ENCODE data around the gene MAP2K5. TPM values are rescaled to one million over a fixed set of nuclear protein-coding genes. Genes with fewer than 3 reads are reported as not detected.
A peak's percentile ranks its signal among the peaks of the same experiment; 100 is the strongest.

The MAP2K5 gene
- total RNA-seq, 1 donor from 2014 or later = 30.7 TPM

DNA sequence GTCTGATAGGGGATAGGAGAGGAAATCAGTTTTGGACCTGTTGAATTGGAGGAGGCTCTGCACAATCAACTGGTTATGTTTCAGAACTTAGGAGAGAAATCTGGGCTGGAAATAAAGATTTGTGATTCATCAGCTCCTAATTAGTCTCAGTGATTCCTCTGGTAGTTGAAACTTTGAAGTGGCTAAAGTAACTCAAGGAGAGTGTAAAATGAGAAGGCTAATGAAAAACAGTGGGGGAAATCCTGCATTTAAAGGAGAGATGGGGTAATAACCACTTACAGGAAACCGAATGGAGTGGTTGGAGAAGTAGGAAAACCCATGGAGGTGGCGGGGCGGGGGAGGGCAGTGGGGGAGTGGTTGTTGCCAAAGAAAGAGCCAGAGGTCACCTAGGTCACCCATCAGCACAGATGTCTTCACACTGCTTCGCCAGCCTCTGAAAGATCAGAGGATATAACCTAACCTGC lies 32.6 kb downstream of the MAP2K5 start:
- Mint-ChIP-seq H3K4me3 (ENCODE audit: low read depth) (no peak overlapping the region), H3K4me1 (ENCODE audit: low read depth) (peaks cover 13% of the 10 kb centered on the region), H3K9me3 (ENCODE audit: low read depth) (no peaks in the 10 kb centered on the region), H3K27ac (peak overlapping the region; percentile 52), H3K36me3 (ENCODE audit: insufficient read depth) (peaks cover 5% of the 10 kb centered on the region), H3K27me3 (no peaks in the 10 kb centered on the region)
- TF ChIP-seq, protein P1, sequence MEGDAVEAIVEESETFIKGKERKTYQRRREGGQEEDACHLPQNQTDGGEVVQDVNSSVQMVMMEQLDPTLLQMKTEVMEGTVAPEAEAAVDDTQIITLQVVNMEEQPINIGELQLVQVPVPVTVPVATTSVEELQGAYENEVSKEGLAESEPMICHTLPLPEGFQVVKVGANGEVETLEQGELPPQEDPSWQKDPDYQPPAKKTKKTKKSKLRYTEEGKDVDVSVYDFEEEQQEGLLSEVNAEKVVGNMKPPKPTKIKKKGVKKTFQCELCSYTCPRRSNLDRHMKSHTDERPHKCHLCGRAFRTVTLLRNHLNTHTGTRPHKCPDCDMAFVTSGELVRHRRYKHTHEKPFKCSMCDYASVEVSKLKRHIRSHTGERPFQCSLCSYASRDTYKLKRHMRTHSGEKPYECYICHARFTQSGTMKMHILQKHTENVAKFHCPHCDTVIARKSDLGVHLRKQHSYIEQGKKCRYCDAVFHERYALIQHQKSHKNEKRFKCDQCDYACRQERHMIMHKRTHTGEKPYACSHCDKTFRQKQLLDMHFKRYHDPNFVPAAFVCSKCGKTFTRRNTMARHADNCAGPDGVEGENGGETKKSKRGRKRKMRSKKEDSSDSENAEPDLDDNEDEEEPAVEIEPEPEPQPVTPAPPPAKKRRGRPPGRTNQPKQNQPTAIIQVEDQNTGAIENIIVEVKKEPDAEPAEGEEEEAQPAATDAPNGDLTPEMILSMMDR (IDR thresholded peaks at IDR 0.05; ENCODE audit: unreplicated experiment) = no peak
- no peak for DNase-seq (ENCODE audit: low spot score, unreplicated experiment)

DNA sequence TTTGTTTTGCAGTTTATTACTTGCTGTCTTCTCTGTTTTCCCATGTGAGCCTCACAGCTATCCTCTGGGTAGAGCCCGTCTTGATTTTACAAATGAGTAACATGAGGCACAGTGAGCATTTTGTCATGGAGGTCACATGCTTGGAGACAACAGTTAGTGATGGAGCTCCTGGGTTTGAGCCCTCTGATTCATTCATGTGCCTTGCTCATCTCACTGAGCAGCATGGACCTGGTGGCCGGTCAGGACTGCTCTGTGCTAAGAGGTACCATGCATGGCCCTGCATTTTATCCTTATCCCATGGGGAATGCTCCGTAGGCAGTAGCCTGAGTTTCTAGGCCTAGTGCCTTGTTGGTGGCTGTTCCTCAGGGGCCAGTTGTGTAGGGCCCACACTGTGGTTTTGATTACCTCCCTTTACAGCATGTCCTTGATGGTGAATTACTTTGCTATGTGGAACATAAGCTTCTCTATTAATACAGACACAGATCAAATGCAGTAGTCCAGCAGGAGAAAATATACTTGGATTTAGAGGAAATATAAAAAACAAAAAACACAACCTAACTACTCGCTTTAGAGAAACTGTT lies 35.6 kb downstream of the MAP2K5 start:
- H3K4me1 Mint-ChIP-seq (ENCODE audit: low read depth) = peaks cover 5% of the 10 kb centered on the region

DNA sequence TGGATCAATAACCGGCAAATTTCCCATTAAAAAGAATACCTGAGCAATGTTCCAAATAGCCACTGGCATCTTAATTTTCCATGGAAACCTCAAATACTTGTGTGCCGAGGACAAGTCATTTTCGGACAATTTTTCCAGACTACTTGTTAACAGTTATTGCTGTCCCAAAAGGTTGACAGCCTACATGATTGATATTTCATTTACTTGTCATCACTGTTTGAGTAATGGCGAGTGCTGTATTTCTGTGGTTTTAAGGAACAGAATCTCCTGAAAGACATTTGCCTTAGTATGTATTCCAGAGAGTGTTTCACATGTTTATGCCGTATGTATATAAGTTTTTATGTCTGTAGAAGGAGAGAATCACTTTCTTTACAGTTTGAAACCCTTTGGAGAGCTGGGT lies 36.7 kb downstream of the MAP2K5 start:
- no peak overlapping the region for H3K27ac Mint-ChIP-seq
- no peak overlapping the region for H3K4me3 Mint-ChIP-seq (ENCODE audit: low read depth)
- no peaks in the 10 kb centered on the region for H3K27me3 Mint-ChIP-seq
- no peaks in the 10 kb centered on the region for H3K9me3 Mint-ChIP-seq (ENCODE audit: low read depth)
- peaks cover 3% of the 10 kb centered on the region for H3K36me3 Mint-ChIP-seq (ENCODE audit: insufficient read depth)
- no peak for DNase-seq (ENCODE audit: low spot score, unreplicated experiment)
- H3K4me1 Mint-ChIP-seq (ENCODE audit: low read depth) = peaks cover 5% of the 10 kb centered on the region
- TF ChIP-seq, protein P1 (IDR thresholded peaks at IDR 0.05; ENCODE audit: unreplicated experiment) = no peak

More for the DNA sequence above, 35.6 kb downstream of the MAP2K5 start:
- Mint-ChIP-seq H3K27ac (no peak overlapping the region), H3K9me3 (ENCODE audit: low read depth) (no peaks in the 10 kb centered on the region), H3K36me3 (ENCODE audit: insufficient read depth) (peaks cover 5% of the 10 kb centered on the region), H3K4me3 (ENCODE audit: low read depth) (no peak overlapping the region), H3K27me3 (no peaks in the 10 kb centered on the region)
- no peak for DNase-seq (ENCODE audit: low spot score, unreplicated experiment)
- TF ChIP-seq, protein P1 (IDR thresholded peaks at IDR 0.05; ENCODE audit: unreplicated experiment) = no peak

DNA sequence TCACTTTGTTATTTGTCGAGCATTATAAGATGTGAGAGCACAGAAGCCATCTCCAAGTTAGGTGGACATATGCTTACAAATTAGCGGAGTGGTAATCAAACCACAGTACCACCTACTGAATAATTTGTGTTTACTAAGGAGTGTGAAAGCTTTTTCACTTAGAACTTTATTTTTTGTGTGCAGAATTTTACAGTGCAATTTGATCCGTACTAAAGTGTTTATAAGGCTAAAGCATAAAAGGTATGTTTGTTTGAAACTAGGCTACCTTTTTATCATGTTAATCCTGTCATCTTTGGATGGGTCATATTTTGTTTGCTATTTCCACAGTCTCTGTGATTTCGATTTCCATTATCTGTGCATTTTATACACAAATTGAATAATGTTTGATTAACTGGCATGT lies 37.5 kb downstream of the MAP2K5 start:
- peaks cover 4% of the 10 kb centered on the region for H3K36me3 Mint-ChIP-seq (ENCODE audit: insufficient read depth)
- H3K27me3 Mint-ChIP-seq = no peaks in the 10 kb centered on the region
- no peak overlapping the region for H3K4me3 Mint-ChIP-seq (ENCODE audit: low read depth)
- peaks cover 3% of the 10 kb centered on the region for H3K4me1 Mint-ChIP-seq (ENCODE audit: low read depth)
- TF ChIP-seq, protein P1 (IDR thresholded peaks at IDR 0.05; ENCODE audit: unreplicated experiment) = no peak
- DNase-seq (ENCODE audit: low spot score, unreplicated experiment) = no peak
- H3K27ac Mint-ChIP-seq = no peak overlapping the region
- H3K9me3 Mint-ChIP-seq (ENCODE audit: low read depth) = no peaks in the 10 kb centered on the region

DNA sequence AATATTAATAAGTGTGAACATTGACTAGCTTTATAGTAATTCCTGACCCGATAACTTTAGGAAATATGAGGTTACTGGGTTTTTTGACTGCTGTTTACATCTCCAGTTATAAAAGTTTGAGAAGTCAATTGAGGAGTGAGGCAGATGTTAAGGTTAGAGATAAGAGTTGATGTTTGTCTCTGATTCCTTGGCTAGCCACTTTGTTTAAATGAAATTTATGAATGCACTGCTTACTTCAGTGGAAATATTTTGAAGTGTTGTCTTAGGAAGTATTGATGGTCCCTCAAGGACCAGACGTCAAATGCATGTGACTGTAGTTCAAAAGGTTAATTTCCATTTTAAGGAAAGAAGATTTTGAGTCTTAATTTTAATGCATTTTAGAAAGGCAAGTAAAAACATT lies 41.7 kb downstream of the MAP2K5 start:
- Mint-ChIP-seq H3K4me1 (ENCODE audit: low read depth) (no peaks in the 10 kb centered on the region), H3K27ac (no peak overlapping the region), H3K9me3 (ENCODE audit: low read depth) (no peaks in the 10 kb centered on the region), H3K36me3 (ENCODE audit: insufficient read depth) (peaks cover 12% of the 10 kb centered on the region), H3K4me3 (ENCODE audit: low read depth) (no peak overlapping the region), H3K27me3 (no peaks in the 10 kb centered on the region)
- TF ChIP-seq, protein P1 (IDR thresholded peaks at IDR 0.05; ENCODE audit: unreplicated experiment) = no peak
- no peak for DNase-seq (ENCODE audit: low spot score, unreplicated experiment)
